HG03469 (cell line): ENCODE measurements around the gene DDX49.
"Not testable (repeated sequence)": the region's sequence is repeated elsewhere in the genome, so short reads cannot be mapped to it uniquely, and the experiment has no call there.

Source experiments
- ATAC-seq: cut with Tn5 transposase; IDR thresholded peaks from one replicate; pipeline ENCODE4 v1.9.1; 2021; ENCODE audit warnings: mild to moderate bottlenecking, moderate library complexity, moderate number of reproducible peaks; ENCODE audit not compliant: unreplicated experiment

DDX49 gene

DNA sequence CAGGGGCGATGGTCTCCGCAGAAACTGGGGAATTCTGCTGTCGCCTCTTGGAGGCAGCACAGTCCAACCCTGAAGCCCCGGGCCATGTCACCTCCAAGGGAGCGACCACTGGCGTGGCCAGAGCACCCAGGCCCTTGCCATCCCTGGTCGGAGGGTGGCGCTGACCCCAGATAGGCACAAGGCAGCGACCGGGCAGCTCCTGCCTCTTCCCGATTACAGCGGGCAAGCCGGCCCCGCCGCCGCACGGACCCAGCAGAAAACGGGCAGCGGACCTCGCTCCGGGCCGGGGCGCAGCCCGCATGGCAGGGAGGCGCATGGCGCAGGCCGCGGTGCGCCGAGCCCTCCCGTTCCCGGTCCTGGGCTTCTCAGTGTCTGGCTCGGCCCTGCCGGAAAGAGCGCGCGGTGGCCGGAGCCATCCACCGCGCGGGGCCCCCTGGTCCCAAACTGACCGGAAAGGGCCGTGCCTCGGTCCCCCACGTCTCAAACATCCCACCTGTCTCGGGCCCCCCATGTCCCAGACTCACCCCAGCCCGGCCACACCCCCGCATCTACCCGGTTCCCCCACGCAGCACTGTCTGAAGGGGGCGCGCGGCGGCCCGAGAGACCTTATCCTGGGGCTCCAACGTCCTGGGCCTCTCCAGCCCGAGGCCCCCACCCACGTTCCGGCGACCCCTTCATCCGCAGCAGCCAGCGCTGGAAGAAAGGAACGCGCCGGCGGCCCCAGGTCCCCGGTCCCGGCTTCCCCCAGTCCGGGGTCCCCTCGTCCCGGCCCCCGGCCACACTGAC is 24.3 kb upstream of the DDX49 start:
- no peak for ATAC-seq

DNA sequence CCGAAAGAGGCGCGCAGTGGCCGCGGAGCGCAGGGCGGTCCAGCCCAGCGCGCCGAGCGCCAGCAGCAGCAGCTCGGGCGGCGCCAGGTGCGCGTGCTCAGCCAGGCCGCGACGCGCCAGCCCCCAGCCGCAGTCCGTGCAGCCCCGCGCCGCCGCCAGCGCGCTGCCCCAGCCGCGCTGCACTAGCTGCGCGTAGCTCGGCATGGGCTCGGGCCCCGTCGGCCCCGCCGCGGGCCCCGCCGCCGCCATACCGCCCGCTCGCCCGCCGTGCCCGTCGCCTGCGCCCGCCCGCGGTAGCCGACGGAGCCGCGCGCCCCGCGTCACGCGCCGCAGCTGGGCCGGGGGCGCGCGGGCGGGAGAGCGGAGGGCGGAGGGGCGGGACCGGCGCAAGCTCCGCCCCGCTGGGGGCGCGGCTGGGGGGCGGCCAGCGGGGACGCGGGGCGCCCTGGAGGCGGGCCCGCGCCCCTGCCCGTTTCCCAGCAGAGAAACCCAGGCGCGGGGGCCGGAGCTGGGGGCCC is 23.6 kb upstream of the DDX49 start, which contains the start of gene CERS1:
Gene CERS1, minus strand, starts transcription at position 335 of the 518 bp plus-strand sequence. Its CDS starts 86 bp downstream, at position 249.
- no peak for ATAC-seq

DNA sequence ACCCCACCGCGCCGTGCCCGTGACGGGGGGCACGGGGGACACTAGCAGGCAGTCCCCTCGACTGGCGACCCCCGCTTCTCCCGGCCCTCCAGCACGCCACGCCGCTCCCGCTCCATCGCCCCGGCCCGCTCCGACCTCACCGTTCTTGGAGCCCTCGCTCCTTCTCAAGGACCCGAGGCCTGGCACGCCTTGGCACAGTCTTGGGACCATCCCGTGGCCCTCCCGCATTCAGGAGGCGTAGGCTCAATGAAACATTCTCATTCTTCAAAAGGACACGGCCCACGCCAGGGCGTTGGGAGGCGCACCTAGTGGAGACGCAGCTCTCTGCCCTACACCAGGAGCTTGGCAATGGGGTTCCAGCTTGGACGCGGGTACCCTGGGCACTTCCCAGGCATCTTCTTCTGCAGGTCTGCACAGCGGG is 23.1 kb upstream of the DDX49 start:
- no peak for ATAC-seq

GRCh38 chr19:18897094-18898029 is 22.2 kb upstream of the DDX49 start:
- no peak for ATAC-seq

GRCh38 chr19:18898081-18898606 is 21.4 kb upstream of the DDX49 start:
- no peak for ATAC-seq

GRCh38 chr19:18898607-18899408 is 20.7 kb upstream of the DDX49 start:
- ATAC-seq = no peak

- ATAC-seq = no peak
Measured at GRCh38 chr19:18899624-18900560, 19.6 kb upstream of the DDX49 start.

- ATAC-seq = no peak
Measured at GRCh38 chr19:18900700-18901481, 18.6 kb upstream of the DDX49 start.

DNA sequence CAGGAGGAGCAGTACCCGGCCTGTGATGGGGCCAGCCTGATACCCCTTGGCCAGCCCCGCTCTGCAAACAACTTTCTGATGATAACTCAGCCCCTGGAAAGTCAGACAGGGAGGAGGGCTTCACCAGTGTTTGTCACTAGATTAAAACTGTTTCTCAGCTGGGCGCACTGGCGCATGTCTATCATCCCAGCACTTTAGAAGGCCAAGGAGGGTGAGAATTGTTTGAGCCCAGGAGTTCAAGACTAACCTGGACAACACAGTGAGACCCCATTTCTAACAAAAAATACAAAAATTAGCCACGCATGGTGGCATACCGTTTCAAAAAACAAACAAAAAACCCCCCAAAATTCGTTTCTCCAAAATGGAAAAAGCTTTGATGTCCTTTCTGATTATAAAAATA is 18.0 kb upstream of the DDX49 start:
- ATAC-seq = no peak

- ATAC-seq = not testable (repeated sequence)
Measured at GRCh38 chr19:18902519-18902918, 17.0 kb upstream of the DDX49 start.

GRCh38 chr19:18903156-18904037 is 16.1 kb upstream of the DDX49 start:
- ATAC-seq = no peak

DNA sequence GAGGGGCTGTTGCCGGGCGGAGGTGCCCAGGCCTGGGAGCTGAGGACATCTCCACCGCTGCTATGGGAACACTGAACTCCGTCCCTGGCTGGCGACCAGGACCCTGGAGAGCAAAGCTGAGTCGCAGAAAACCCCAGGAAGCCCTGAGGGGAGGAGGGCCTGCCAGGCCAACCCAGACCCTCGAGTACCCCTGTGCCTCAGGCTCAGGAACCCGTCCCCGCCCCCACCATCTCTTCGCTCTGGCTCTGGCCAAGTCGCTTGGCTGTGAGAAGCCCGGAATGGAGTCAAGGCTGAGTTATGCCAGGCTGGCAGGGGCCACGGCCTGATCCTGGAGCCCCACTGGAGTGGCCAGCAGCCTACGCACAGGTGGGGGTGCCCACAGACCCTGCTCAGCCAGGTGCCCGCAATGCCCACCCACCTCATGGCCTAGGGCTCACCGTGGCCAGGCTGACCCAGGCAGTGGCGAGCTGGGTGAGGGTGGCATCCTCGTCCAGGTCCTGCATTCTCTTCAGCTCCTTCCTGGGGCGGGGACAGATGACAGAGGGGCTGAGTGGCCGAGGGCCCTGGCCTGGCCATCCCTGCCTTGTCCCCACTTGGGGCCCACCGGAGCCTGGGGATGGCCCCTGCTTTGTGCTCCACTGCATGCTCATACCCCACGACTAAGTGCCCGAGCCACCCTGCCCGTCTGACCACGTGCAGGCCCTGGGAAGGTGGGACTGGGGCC is 15.0 kb upstream of the DDX49 start:
- ATAC-seq = no peak

DNA sequence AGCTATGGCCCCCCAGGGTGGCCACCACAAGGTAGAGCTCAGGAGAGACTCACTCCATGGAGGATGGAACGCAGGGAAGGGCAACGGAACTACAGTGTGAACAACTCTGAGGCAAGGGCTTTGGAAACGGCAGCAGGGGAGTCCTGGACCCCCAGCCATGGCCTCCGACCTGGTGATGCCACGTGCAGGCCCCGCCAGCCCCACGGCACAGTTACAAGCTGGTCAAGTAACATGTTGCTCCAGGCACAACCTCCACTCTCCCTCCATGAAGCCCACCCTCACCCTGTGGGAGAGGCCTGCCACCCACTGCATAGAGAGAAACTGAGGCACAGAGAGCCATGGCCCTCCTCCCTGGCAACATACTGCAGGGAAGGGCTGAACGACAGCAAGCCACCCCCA is 14.5 kb upstream of the DDX49 start:
- ATAC-seq = no peak

DNA sequence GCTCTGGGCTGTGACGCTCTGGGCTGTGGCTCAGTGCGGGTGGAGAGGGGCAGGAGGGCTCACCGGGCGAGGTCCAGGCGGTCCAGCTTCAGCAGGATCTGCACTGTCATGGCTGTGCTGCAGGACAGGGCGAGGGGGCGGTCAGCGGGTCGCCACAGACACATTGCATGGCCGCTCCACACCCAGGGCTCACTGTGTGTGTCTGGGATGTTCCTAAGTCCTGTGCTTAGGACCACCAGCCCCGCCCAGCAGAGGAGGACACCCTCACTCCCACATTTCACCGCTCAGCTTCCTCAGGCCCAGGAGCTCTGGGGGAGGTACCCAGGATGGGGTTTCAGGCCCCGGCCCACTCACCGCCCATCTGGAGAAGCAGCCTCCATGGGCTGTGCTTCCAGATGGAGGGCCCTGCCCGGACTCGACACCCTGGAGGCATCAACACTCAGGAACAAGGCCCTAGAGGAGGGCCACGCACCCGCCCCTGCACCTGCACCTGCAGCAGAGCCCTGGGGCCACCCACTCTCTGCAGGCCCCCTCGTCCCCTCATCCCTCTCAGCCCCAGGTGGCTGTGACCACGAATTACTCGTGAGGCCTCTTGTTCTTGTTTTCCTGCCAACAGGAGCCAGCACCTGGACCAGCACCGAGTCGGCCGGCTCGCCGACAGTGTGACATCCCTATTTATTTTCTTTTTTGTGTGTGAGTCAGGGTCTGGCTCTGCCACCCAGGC is 13.8 kb upstream of the DDX49 start:
- no peak for ATAC-seq

DNA sequence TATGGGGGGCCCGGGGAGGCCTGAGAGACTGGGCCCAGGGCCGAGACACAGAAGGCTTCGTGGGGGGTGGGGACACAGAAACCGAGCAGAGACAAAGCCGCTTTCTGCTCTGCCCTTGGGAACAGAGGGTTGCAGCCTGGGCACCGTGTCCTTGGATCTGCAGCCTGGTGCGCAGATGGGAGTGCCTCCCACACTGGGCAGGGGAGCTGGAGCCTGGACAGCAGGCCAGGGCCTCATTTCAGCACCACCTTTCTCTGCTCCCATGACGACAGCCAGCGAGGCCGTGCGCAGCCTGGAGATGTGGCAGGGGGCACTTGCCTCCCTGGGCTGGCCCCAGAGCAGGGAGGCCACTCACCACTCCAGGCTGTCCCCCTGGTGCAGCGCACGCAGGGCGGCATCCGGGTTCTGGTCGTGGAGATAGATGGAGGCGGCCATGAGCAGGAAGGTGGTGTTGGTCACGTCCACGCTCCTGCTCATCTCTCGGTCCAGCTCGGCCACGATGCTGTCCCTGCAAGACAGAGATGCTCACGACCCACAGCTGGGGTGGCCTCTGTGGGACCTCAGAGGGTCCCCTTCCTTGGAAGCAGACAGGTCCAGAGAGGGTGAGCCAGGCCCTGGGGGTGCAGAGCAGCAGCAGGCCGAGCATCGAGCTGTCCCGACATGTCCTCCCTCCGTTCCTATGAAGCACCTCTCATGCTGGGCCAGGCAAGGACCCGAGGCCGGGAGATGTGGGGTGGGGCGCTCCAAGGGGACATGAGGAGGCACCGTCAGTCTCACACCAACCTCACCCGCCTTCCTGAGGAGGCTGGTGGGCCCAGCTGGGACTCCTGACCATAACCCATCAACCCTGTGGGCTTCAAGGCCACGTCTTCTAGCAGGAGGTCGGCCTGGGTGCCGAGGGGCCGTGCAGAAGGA is 12.7 kb upstream of the DDX49 start:
- ATAC-seq = no peak
